Breast epithelium (tissue), 3 donors: ENCODE data around the gene SULT6B1.

Source experiments
- POLR2A ChIP-seq: fragments of 450-650 bp; IDR thresholded peaks from one replicate; pipeline ENCODE4 v1.6.1; 2016; ENCODE audit warnings: antibody characterized with exemption, mild to moderate bottlenecking, moderate library complexity
- POLR2AphosphoS5 ChIP-seq, 3 donors: sonication (generic); formaldehyde crosslinking; IDR thresholded peaks; one replicate each; pipeline ENCODE4 v1.6.1; 2017; ENCODE audit warnings: antibody characterized with exemption in 3 of 3
- TF ChIP-seq, protein P1 (sequence below), 3 donors: fragments of 450-650 bp; IDR thresholded peaks; one replicate each; pipeline ENCODE4 v1.5.1; 2016 to 2017; ENCODE audit warnings: antibody characterized with exemption in 3 of 3, mild to moderate bottlenecking in 3 of 3, moderate library complexity in 3 of 3

DNA sequence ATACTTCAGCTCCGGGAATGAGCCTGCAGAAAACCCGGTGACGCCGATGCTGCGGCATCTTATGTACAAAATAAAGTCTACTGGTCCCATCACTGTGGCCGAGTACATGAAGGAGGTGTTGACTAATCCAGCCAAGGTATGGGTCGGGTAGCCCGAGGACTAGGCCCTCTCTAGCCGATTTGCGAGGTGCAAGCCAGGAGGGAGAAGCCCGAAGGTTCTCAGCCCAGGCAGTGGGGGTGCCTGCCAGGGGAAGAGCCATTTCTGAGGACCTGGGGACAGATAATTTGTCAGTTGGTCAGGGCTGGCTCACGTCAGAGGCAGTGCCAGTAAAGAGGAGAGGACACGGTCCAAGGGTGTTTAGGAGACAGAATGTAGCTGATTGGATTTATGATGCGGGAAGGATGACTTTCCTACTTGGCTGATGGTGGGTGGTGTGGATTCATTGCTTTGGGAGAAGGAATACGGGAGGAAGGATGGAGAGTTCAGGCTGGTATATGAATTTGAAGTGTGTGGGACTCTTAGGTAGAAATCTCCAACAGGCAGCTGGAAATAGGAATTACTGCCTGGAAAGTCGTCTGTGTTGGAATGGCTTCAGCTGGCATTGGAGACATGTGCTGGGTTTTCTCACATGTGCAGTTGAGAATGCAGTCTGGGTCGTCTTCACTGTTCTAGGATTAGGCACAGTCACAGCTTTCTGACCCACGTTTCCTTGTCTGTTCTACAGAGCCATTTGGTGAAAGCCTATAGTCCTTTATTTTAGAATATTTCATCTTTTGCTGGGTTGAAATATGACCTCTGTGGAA lies 43.9 kb upstream of the SULT6B1 start:
- TF ChIP-seq, protein P1, sequence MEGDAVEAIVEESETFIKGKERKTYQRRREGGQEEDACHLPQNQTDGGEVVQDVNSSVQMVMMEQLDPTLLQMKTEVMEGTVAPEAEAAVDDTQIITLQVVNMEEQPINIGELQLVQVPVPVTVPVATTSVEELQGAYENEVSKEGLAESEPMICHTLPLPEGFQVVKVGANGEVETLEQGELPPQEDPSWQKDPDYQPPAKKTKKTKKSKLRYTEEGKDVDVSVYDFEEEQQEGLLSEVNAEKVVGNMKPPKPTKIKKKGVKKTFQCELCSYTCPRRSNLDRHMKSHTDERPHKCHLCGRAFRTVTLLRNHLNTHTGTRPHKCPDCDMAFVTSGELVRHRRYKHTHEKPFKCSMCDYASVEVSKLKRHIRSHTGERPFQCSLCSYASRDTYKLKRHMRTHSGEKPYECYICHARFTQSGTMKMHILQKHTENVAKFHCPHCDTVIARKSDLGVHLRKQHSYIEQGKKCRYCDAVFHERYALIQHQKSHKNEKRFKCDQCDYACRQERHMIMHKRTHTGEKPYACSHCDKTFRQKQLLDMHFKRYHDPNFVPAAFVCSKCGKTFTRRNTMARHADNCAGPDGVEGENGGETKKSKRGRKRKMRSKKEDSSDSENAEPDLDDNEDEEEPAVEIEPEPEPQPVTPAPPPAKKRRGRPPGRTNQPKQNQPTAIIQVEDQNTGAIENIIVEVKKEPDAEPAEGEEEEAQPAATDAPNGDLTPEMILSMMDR (IDR thresholded peaks at IDR 0.05) = no peak
- TF ChIP-seq POLR2AphosphoS5 (IDR thresholded peaks at IDR 0.05) = no peak
- no peak for TF ChIP-seq POLR2A
